Renal cortical epithelial cell (primary cell): Measurements from ENCODE around the gene ACP7. TPM values are rescaled to one million over a fixed set of nuclear protein-coding genes. Genes with fewer than 3 reads are reported as not detected.
"Not testable (repeated sequence)": the region's sequence is repeated elsewhere in the genome, so short reads cannot be mapped to it uniquely, and the experiment has no call there.

Experiments used
- DNase-seq: peaks from one replicate; pipeline ENCODE4 v3.0.0-alpha.2; 2011; ENCODE audit warnings: low read depth
- total RNA-seq: library from RNA; depleted of rRNA; stranded (reverse); fragments of >200 nt; gene quantifications from 2 replicates; pipeline ENCODE4 v1.2.3, GENCODE V29; 2014

Gene ACP7
- total RNA-seq, 1 donor from 2014 or later, result not detected

- DNase-seq, result no peak
Measured at GRCh38 chr19:39106194-39106593, 22.0 kb downstream of the ACP7 start.

GRCh38 chr19:39109641-39110040, 25.5 kb downstream of the ACP7 start:
- no peak for DNase-seq

- DNase-seq, result no peak
Measured at GRCh38 chr19:39110263-39110967, 26.2 kb downstream of the ACP7 start.

- no peak for DNase-seq
Measured at GRCh38 chr19:39111593-39112199, 27.5 kb downstream of the ACP7 start.

- peak; percentile 83 for DNase-seq
Measured at GRCh38 chr19:39112338-39112890, 28.2 kb downstream of the ACP7 start.

GRCh38 chr19:39113199-39113598, 29.0 kb downstream of the ACP7 start:
- no peak for DNase-seq

- no peak for DNase-seq
Measured at GRCh38 chr19:39115105-39115847, 31.1 kb downstream of the ACP7 start.

GRCh38 chr19:39117023-39117422, 32.9 kb downstream of the ACP7 start:
- not testable (repeated sequence) for DNase-seq

GRCh38 chr19:39119830-39120229, 35.7 kb downstream of the ACP7 start:
- DNase-seq, result no peak

GRCh38 chr19:39122934-39123731, 39.0 kb downstream of the ACP7 start:
- DNase-seq, result no peak

- no peak for DNase-seq
Measured at GRCh38 chr19:39124136-39124764, 40.1 kb downstream of the ACP7 start.

GRCh38 chr19:39125199-39125553, 41.0 kb downstream of the ACP7 start:
- DNase-seq, result no peak

GRCh38 chr19:39125554-39126311, 41.6 kb downstream of the ACP7 start, which contains the start of gene PAK4:
PAK4 (plus strand) TSS chr19:39125786; CDS start chr19:39169554, 43,768 bp downstream.
- peak; percentile 89 for DNase-seq

- peak; percentile 91 for DNase-seq
Measured at GRCh38 chr19:39126312-39127187, 42.4 kb downstream of the ACP7 start.

GRCh38 chr19:39127812-39128515, 43.8 kb downstream of the ACP7 start:
- DNase-seq, result no peak

GRCh38 chr19:39128516-39129079, 44.4 kb downstream of the ACP7 start:
- DNase-seq, result no peak

- no peak for DNase-seq
Measured at GRCh38 chr19:39129116-39129515, 44.9 kb downstream of the ACP7 start.
